HepG2 (cell line): ENCODE measurements around the gene DND1. TPM values are rescaled to one million over a fixed set of nuclear protein-coding genes. Genes with fewer than 3 reads are reported as not detected.
"Not testable (repeated sequence)": the region's sequence is repeated elsewhere in the genome, so short reads cannot be mapped to it uniquely, and the experiment has no call there.

ENCODE experiments used
- ATAC-seq: fragments of 200-7000 bp; cut with Tn5 transposase; 3 replicates; pipeline ENCODE4 v1.9.1; 2020; ENCODE audit warnings: mild to moderate bottlenecking, moderate library complexity
- BruUV-seq: library from RNA; stranded (reverse); fragments of 400-500 nt; replicated peaks from 2 replicates; lab custom pipeline; 2021; lab: Mats Ljungman, UMichigan
- CTCF ChIA-PET: fragments of 300-600 bp; formaldehyde crosslinking; extraction: SDS; loops from one replicate; lab custom pipeline; 2021; ENCODE audit warnings: low total read pairs, inconsistent platforms, low intra/inter-chr PET ratio; lab: Yijun Ruan, JAX
- POLR2A ChIA-PET: fragments of 350-600 bp; sonication (Branson Sonifier 250); formaldehyde crosslinking; loops from one replicate; lab custom pipeline; 2020; ENCODE audit warnings: antibody characterized with exemption, inconsistent platforms; lab: Yijun Ruan, JAX
- DNase-seq: peaks from one replicate; pipeline ENCODE4 v3.0.0-alpha.2; 2015; ENCODE audit warnings: low spot score
- FAIRE-seq: peaks from 3 replicates; lab custom pipeline; 2011; peaks lifted over from hg19 to GRCh38; lab: Jason Lieb, UNC
- H2AFZ ChIP-seq: one replicate; pipeline ENCODE4 v1.6.1; 2011; ENCODE audit warnings: low read length, inconsistent platforms
- H3K27ac ChIP-seq: fragments of 300-600 bp; 3 replicates; pipeline ENCODE4 v1.8.0; 2011; ENCODE audit warnings: mixed run types, mild to moderate bottlenecking, mixed read lengths, low read length, inconsistent platforms; ENCODE audit not compliant: insufficient read depth; ENCODE audit errors: extremely low read length
- H3K27me3 ChIP-seq, 2 experiments: fragments of 200-600 bp in 1 of 2; 2 replicates in 1 of 2; 3 replicates in 1 of 2; pipeline versions ENCODE4 v1.6.0 to v1.8.0; 2011; ENCODE audit warnings: low read length in 2 of 2, mild to moderate bottlenecking in 2 of 2, moderate library complexity in 2 of 2, inconsistent platforms in 1 of 2; ENCODE audit not compliant: insufficient read depth in 2 of 2, control insufficient read depth in 1 of 2
- H3K36me3 ChIP-seq, 2 experiments: fragments of 200-600 bp in 1 of 2; replicated peaks in 1 of 2; 2 replicates in 1 of 2; 3 replicates in 1 of 2; pipeline versions ENCODE4 v1.5.1 to v1.8.0; 2011; ENCODE audit warnings: low read length in 2 of 2, inconsistent platforms in 1 of 2; ENCODE audit not compliant: insufficient read depth in 2 of 2, control insufficient read depth in 1 of 2
- H3K4me1 ChIP-seq: 2 replicates; pipeline ENCODE4 v1.5.1; 2012; ENCODE audit warnings: low read length, inconsistent platforms; ENCODE audit not compliant: insufficient read depth
- H3K4me2 ChIP-seq: 2 replicates; pipeline ENCODE4 v1.6.0; 2011; ENCODE audit warnings: low read depth, low read length, inconsistent platforms
- H3K4me3 ChIP-seq, 3 experiments: fragments of 200-600 bp in 1 of 3; sonication (generic), shearing (Covaris generic) in 1 of 3; replicated peaks in 1 of 3; 2 replicates each; pipeline ENCODE4 v1.5.1; 2011 to 2016; ENCODE audit warnings: low read length in 3 of 3, inconsistent platforms in 2 of 3, low read depth in 2 of 3, mild to moderate bottlenecking in 2 of 3, control low read depth in 1 of 3, mixed read lengths in 1 of 3; ENCODE audit not compliant: insufficient read depth in 1 of 3
- H3K79me2 ChIP-seq: one replicate; pipeline ENCODE4 v1.6.1; 2011; ENCODE audit warnings: low read length, inconsistent platforms; ENCODE audit not compliant: insufficient read depth
- H3K9ac ChIP-seq: 2 replicates; pipeline ENCODE4 v1.6.0; 2011; ENCODE audit warnings: mild to moderate bottlenecking, low read depth, low read length, inconsistent platforms; ENCODE audit not compliant: insufficient read depth
- H3K9me3 ChIP-seq: 2 replicates; pipeline ENCODE4 v1.5.1; 2012; ENCODE audit warnings: mild to moderate bottlenecking, low read length
- H4K20me1 ChIP-seq: 2 replicates; pipeline ENCODE4 v1.6.0; 2011; ENCODE audit warnings: inconsistent platforms, mild to moderate bottlenecking, low read length, moderate library complexity; ENCODE audit not compliant: insufficient read depth
- ARHGAP35 ChIP-seq: sonication (generic); formaldehyde crosslinking; IDR thresholded peaks from 2 replicates; pipeline ENCODE4 v1.9.0; 2022; ENCODE audit warnings: mild to moderate bottlenecking, inconsistent platforms, moderate library complexity, missing genetic modification reagents, borderline replicate concordance
- MZF1 ChIP-seq: sonication (generic); formaldehyde crosslinking; IDR thresholded peaks from 2 replicates; pipeline ENCODE4 v1.8.1; 2023; ENCODE audit warnings: mild to moderate bottlenecking, missing genetic modification reagents, borderline replicate concordance
- NFE2L1 ChIP-seq: sonication (generic); formaldehyde crosslinking; IDR thresholded peaks from 2 replicates; pipeline ENCODE4 v1.4.0; 2020; ENCODE audit warnings: missing genetic modification reagents, mild to moderate bottlenecking, borderline replicate concordance
- RBAK ChIP-seq: sonication (generic); formaldehyde crosslinking; IDR thresholded peaks from 2 replicates; pipeline ENCODE4 v1.5.1; 2020; ENCODE audit warnings: mild to moderate bottlenecking, missing genetic modification reagents
- STAG1 ChIP-seq: sonication (generic); formaldehyde crosslinking; IDR thresholded peaks from 2 replicates; pipeline ENCODE4 v1.4.0; 2020; ENCODE audit warnings: missing genetic modification reagents
- ZFP36 ChIP-seq: fragments of 150-350 bp; IDR thresholded peaks from 2 replicates; pipeline ENCODE4 v1.6.1; 2018; ENCODE audit warnings: borderline replicate concordance, low read length, low read depth; ENCODE audit not compliant: partially characterized antibody
- ZNF607 ChIP-seq: sonication (generic); formaldehyde crosslinking; IDR thresholded peaks from 2 replicates; pipeline ENCODE4 v1.5.1; 2020; ENCODE audit warnings: missing genetic modification reagents, mild to moderate bottlenecking, borderline replicate concordance
- ZNF724P ChIP-seq: sonication (generic); formaldehyde crosslinking; IDR thresholded peaks from 2 replicates; pipeline ENCODE4 v1.8.0; 2022; ENCODE audit warnings: missing genetic modification reagents, borderline replicate concordance
- WGBS: methylation state at CpG from one replicate; pipeline ENCODE4 v1.1.6; 2017; ENCODE audit warnings: low lambda C conversion rate; 5-methylcytosine and 5-hydroxymethylcytosine counted together
- in situ Hi-C: cut with HindIII; loops from 2 replicates; pipeline ENCODE4 v1.10.0; 2017; ENCODE audit warnings: low pct_unique_long_range_greater_than_20kb; ENCODE audit not compliant: extremely low pct_ligation_motif_present
- intact Hi-C: fragments of 100-400 bp; cut with micrococcal nuclease; formaldehyde crosslinking; loops from one replicate; pipeline ENCODE4 v1.10.0; 2022; ENCODE audit not compliant: unreplicated experiment
- polyA plus RNA-seq, 8 experiments: library from polyadenylated mRNA; depleted of rRNA in 3 of 8; stranded (reverse) in 7 of 8; unstranded in 1 of 8; fragments of >200 nt; fragmentation: Illumina TruSeq in 4 of 8; extraction: Trizol in 4 of 8; gene quantifications; 2 replicates each; pipeline versions ENCODE4 v1.2.1 to v1.2.3, GENCODE V29; 2011 to 2016; ENCODE audit warnings: low read depth in 4 of 8, missing spikeins in 1 of 8, mixed read lengths in 1 of 8; ENCODE audit not compliant: insufficient read depth in 1 of 8
- total RNA-seq, 5 experiments: library from RNA; depleted of rRNA; stranded (reverse); fragments of >200 nt; fragmentation: Illumina TruSeq; extraction: Trizol; gene quantifications; 2 replicates each; pipeline ENCODE4 v1.2.3, GENCODE V29; 2016; ENCODE audit warnings: low read depth in 1 of 5
- TF ChIP-seq, protein P1 (sequence below): sonication (generic); formaldehyde crosslinking; IDR thresholded peaks from 2 replicates; pipeline ENCODE4 v1.4.0; 2020; ENCODE audit warnings: mild to moderate bottlenecking, missing genetic modification reagents

The DND1 gene
- total and polyA plus RNA-seq, 2 of the 13 experiments (the other 11 are each of a cell fraction or from before 2014, with no cell fraction given): 0.48 to 0.55 TPM

DNA sequence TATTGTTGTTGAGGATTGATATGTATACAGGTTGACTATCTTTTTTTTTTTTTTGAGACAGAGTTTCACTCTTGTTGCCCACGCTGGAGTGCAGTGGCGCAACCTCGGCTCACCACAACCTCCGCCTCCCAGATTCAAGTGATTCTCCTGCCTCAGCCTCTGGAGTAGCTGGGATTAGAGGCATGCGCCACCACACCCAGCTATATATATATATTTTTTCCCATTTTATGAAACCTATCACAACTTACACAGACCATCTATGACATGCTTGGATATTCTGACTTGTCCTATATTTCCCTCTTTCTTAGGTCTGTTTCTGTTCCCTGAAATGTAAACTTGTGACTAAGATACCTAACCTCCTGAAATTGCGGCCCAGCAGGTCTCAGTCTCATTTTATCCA is 45.4 kb downstream of the DND1 start:
- Histone ChIP-seq H3K9me3 (peaks cover 25% of the 10 kb centered on the region), H3K79me2 (no peaks in the 10 kb centered on the region), H3K9ac (no peak overlapping the region), H2AFZ (no peak overlapping the region), H4K20me1 (no peaks in the 10 kb centered on the region), H3K27me3 (no peaks in the 10 kb centered on the region), H3K4me1 (peaks cover 8% of the 10 kb centered on the region), H3K36me3 (no peaks in the 10 kb centered on the region), H3K4me2 (no peak overlapping the region), H3K4me3 (no peak overlapping the region), H3K27ac (no peak overlapping the region)
- ChIA-PET CTCF (no interaction called here), POLR2A (no interaction called here)
- no peak for ATAC-seq
- 73% methylated on average over 6 of the region's 6 CpGs for WGBS
- TF ChIP-seq, protein P1, sequence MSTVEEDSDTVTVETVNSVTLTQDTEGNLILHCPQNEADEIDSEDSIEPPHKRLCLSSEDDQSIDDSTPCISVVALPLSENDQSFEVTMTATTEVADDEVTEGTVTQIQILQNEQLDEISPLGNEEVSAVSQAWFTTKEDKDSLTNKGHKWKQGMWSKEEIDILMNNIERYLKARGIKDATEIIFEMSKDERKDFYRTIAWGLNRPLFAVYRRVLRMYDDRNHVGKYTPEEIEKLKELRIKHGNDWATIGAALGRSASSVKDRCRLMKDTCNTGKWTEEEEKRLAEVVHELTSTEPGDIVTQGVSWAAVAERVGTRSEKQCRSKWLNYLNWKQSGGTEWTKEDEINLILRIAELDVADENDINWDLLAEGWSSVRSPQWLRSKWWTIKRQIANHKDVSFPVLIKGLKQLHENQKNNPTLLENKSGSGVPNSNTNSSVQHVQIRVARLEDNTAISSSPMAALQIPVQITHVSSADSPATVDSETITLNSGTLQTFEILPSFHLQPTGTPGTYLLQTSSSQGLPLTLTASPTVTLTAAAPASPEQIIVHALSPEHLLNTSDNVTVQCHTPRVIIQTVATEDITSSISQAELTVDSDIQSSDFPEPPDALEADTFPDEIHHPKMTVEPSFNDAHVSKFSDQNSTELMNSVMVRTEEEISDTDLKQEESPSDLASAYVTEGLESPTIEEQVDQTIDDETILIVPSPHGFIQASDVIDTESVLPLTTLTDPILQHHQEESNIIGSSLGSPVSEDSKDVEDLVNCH (CRISPR knock-in tag): no peak
- no peak for TF ChIP-seq MZF1
- peak; percentile 99 for TF ChIP-seq ZNF724P (CRISPR knock-in tag)
- TF ChIP-seq ZFP36: peak; percentile 69
- no peak for TF ChIP-seq ARHGAP35 (CRISPR knock-in tag)
- TF ChIP-seq NFE2L1 (CRISPR knock-in tag): no peak
- TF ChIP-seq RBAK (CRISPR knock-in tag): no peak
- TF ChIP-seq ZNF607 (CRISPR knock-in tag): no peak
- TF ChIP-seq STAG1 (CRISPR knock-in tag): no peak
- intact Hi-C loops: no loop called here
- DNase-seq: no peak
- in situ Hi-C loops: no loop called here
- no peak for FAIRE-seq
- no TSS peak for BruUV-seq

DNA sequence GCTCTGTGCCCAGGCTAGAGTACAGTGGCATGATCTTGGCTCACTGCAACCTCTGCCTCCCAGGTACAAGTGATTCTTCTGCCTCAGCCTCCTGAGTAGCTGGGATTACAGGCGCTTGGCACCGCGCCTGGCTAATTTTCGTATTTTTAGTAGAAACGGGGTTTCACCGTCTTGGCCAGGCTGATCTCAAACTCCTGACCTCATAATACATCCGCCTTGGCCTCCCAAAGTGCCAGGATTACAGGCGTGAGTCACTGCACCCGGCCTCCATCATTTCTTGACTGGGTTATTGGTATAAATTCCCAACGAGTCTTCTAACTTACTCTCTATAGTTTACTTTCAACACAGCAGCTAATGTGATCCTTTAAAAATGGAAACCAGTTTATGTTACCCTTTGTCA is 48.5 kb downstream of the DND1 start:
- H3K79me2 ChIP-seq, FAIRE-seq, ATAC-seq, H4K20me1 ChIP-seq, H3K4me1 ChIP-seq, POLR2A ChIA-PET, H2AFZ ChIP-seq, intact Hi-C loops, H3K9ac ChIP-seq, H3K4me2 ChIP-seq, in situ Hi-C loops, BruUV-seq, H3K27ac ChIP-seq, H3K27me3 ChIP-seq, H3K4me3 ChIP-seq, DNase-seq, H3K36me3 ChIP-seq, CTCF ChIA-PET: not testable (repeated sequence)
- H3K9me3 ChIP-seq: peaks cover 25% of the 10 kb centered on the region
- WGBS: 75% methylated on average over 10 of the region's 10 CpGs
